ACC112 (cell line): ENCODE results near the gene CYTH1.

Experiments
- H2AFZ ChIP-seq: fragments of 200-600 bp; sonication (generic); one replicate; pipeline ENCODE4 v1.6.0; 2017; ENCODE audit warnings: antibody characterized with exemption, low read length; ENCODE audit not compliant: unreplicated experiment
- H3K27ac ChIP-seq: fragments of 200-600 bp; sonication (generic); 2 replicates; pipeline ENCODE4 v1.5.1; 2014; ENCODE audit warnings: low read depth, mild to moderate bottlenecking, antibody characterized with exemption, low read length, moderate library complexity
- H3K27me3 ChIP-seq: fragments of 200-600 bp; sonication (generic); 2 replicates; pipeline ENCODE4 v1.6.1; 2014; ENCODE audit warnings: mild to moderate bottlenecking, antibody characterized with exemption, low read length, moderate library complexity, mixed read lengths; ENCODE audit not compliant: insufficient read depth
- H3K36me3 ChIP-seq: fragments of 200-600 bp; sonication (generic); 2 replicates; pipeline ENCODE4 v1.6.1; 2016; ENCODE audit warnings: mild to moderate bottlenecking, antibody characterized with exemption, low read length, moderate library complexity, mixed read lengths; ENCODE audit not compliant: insufficient read depth
- H3K4me1 ChIP-seq: fragments of 200-600 bp; sonication (generic); one replicate; pipeline ENCODE4 v1.6.1; 2016; ENCODE audit warnings: low read length, mixed read lengths; ENCODE audit not compliant: insufficient read depth, unreplicated experiment, control insufficient read depth
- H3K4me3 ChIP-seq: fragments of 200-600 bp; sonication (generic); 2 replicates; pipeline ENCODE4 v1.5.1; 2014; ENCODE audit warnings: mild to moderate bottlenecking, low read depth, low read length
- H3K79me2 ChIP-seq: fragments of 200-600 bp; sonication (generic); one replicate; pipeline ENCODE4 v1.6.0; 2016; ENCODE audit warnings: low read length; ENCODE audit not compliant: control insufficient read depth, unreplicated experiment, insufficient read depth

The CYTH1 gene

GRCh38 chr17:78659546-78659945, 122.5 kb downstream of the CYTH1 start:
- no peaks in the 10 kb centered on the region for H3K36me3 ChIP-seq
- H3K27me3 ChIP-seq: no peaks in the 10 kb centered on the region
- H3K4me1 ChIP-seq: no peaks in the 10 kb centered on the region
- H3K79me2 ChIP-seq: no peaks in the 10 kb centered on the region
- H3K4me3 ChIP-seq: no peak overlapping the region
- no peak overlapping the region for H3K27ac ChIP-seq
- H2AFZ ChIP-seq: no peak overlapping the region

DNA sequence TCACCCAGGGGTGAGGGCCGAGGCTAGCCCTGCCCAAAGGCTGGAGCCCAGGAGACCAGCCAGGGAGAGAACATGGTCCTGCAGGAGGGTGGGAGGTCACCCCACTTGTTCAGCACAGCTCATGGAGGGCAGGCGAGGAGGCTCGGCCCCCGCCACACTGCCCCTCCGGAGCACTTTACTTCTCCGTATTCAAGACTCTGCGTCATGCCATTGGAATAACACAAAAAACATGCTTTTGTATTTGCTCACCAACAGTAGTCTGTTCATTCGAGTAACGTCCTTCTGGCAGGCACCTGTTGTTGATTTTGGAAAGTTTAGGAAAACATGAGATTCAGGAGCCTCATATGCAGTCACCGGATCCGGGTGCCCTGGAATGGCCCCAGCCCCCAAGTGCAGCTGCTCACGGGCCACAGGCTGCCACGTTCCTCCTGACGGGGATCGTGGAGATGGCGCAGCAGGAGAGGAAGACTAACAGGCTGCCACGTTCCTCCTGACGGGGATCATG, 123.7 kb downstream of the CYTH1 start:
- H3K79me2 ChIP-seq: no peaks in the 10 kb centered on the region
- no peak overlapping the region for H3K4me3 ChIP-seq
- H3K36me3 ChIP-seq: no peaks in the 10 kb centered on the region
- no peaks in the 10 kb centered on the region for H3K27me3 ChIP-seq
- H3K4me1 ChIP-seq: no peaks in the 10 kb centered on the region
- no peak overlapping the region for H3K27ac ChIP-seq
- H2AFZ ChIP-seq: no peak overlapping the region

- Histone ChIP-seq H2AFZ (no peak overlapping the region), H3K27ac (no peak overlapping the region), H3K27me3 (no peaks in the 10 kb centered on the region), H3K4me3 (no peak overlapping the region), H3K4me1 (peaks cover 6% of the 10 kb centered on the region), H3K79me2 (no peaks in the 10 kb centered on the region), H3K36me3 (no peaks in the 10 kb centered on the region)
Measured at GRCh38 chr17:78655251-78655940, 126.7 kb downstream of the CYTH1 start.

- H3K36me3 ChIP-seq: no peaks in the 10 kb centered on the region
- H3K79me2 ChIP-seq: no peaks in the 10 kb centered on the region
- peaks cover 6% of the 10 kb centered on the region for H3K4me1 ChIP-seq
- H3K27ac ChIP-seq: no peak overlapping the region
- H3K27me3 ChIP-seq: no peaks in the 10 kb centered on the region; the same call in 1 of the 2 replicates
- no peak overlapping the region for H2AFZ ChIP-seq
- no peak overlapping the region for H3K4me3 ChIP-seq
Measured at GRCh38 chr17:78654325-78654724, 127.7 kb downstream of the CYTH1 start.

GRCh38 chr17:78653382-78653781, 128.7 kb downstream of the CYTH1 start:
- Histone ChIP-seq H3K27ac (no peak overlapping the region), H3K27me3 (no peaks in the 10 kb centered on the region; the same call in 1 of the 2 replicates), H3K4me1 (peaks cover 6% of the 10 kb centered on the region), H3K79me2 (no peaks in the 10 kb centered on the region), H2AFZ (no peak overlapping the region), H3K4me3 (no peak overlapping the region), H3K36me3 (no peaks in the 10 kb centered on the region)

- Histone ChIP-seq H3K27ac (no peak overlapping the region), H3K79me2 (no peaks in the 10 kb centered on the region), H3K27me3 (no peaks in the 10 kb centered on the region; the same call in 1 of the 2 replicates), H3K36me3 (no peaks in the 10 kb centered on the region), H2AFZ (no peak overlapping the region), H3K4me3 (no peak overlapping the region), H3K4me1 (peaks cover 6% of the 10 kb centered on the region)
Measured at GRCh38 chr17:78652913-78653312, 129.2 kb downstream of the CYTH1 start.

DNA sequence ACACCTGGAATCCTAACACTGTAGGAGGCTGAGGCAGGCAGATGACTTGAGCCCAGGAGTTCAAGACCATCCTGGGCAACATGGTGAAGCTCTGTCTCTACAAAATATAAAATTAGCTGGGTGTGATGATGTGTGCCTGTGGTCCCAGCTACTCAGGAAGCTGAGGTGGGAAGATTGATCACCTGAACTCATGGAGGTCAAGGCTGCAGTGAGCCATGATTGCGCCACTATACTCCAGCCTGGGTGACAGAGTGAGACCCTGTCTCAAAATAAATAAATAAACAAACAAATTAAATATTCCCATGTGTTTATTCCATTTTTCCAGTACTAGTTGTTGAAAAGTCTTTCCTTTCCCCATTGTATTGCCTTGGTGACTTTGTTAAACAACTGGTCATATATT, 130.0 kb downstream of the CYTH1 start:
- peaks cover 6% of the 10 kb centered on the region for H3K4me1 ChIP-seq
- no peak overlapping the region for H2AFZ ChIP-seq
- H3K27ac ChIP-seq: no peak overlapping the region
- no peaks in the 10 kb centered on the region; the same call in 1 of the 2 replicates for H3K27me3 ChIP-seq
- no peaks in the 10 kb centered on the region for H3K79me2 ChIP-seq
- no peaks in the 10 kb centered on the region for H3K36me3 ChIP-seq
- no peak overlapping the region for H3K4me3 ChIP-seq

DNA sequence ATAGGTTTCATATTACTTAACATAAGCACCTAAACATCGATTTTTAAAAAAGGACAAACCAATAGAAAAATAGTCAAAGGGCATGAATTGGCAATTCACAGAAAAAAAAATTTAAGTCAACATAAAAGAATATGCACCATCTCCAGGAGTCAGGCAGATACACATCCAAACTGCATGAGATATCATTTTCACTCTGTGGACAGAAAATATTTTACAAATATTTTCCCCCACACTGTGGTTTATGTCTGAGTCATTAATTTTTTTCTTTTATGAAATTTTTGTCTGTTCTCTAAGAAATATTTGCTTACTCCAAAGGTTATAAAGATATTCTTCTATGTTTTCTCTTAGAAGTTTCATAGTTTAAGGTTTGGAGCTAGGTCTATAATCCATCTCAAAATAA, 130.5 kb downstream of the CYTH1 start:
- no peak overlapping the region for H2AFZ ChIP-seq
- peaks cover 6% of the 10 kb centered on the region for H3K4me1 ChIP-seq
- no peak overlapping the region for H3K4me3 ChIP-seq
- no peaks in the 10 kb centered on the region for H3K36me3 ChIP-seq
- H3K27me3 ChIP-seq: no peaks in the 10 kb centered on the region; the same call in 1 of the 2 replicates
- no peaks in the 10 kb centered on the region for H3K79me2 ChIP-seq
- H3K27ac ChIP-seq: no peak overlapping the region

GRCh38 chr17:78650093-78650715, 131.9 kb downstream of the CYTH1 start:
- Histone ChIP-seq H3K27ac (no peak overlapping the region), H2AFZ (no peak overlapping the region), H3K27me3 (no peaks in the 10 kb centered on the region; the same call in 1 of the 2 replicates), H3K4me3 (no peak overlapping the region), H3K36me3 (no peaks in the 10 kb centered on the region), H3K4me1 (peaks cover 8% of the 10 kb centered on the region), H3K79me2 (no peaks in the 10 kb centered on the region)

DNA sequence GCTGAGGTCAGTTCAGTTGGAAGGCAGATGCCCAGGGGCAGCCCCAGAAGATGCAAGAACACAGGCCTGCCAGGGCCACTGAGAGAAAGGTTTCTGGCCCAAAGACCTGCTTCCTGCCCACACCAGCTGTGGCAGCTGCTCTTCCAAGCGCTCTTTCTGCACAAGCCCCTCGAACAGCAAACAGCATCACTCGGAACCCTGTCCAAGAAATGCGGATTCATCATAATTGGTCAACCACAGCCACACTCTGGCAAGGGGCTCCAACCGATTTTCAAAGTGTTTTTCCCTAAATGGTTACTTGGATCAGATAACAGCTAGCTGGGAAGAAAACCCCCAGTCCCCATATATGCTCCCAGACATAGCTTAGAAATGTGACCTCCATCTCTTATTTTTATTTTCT, 133.8 kb downstream of the CYTH1 start:
- no peak overlapping the region for H2AFZ ChIP-seq
- H3K27ac ChIP-seq: no peak overlapping the region
- H3K79me2 ChIP-seq: no peaks in the 10 kb centered on the region
- H3K36me3 ChIP-seq: no peaks in the 10 kb centered on the region
- peaks cover 8% of the 10 kb centered on the region for H3K4me1 ChIP-seq
- no peak overlapping the region for H3K4me3 ChIP-seq
- H3K27me3 ChIP-seq: no peaks in the 10 kb centered on the region; the same call in 1 of the 2 replicates

GRCh38 chr17:78647032-78647431, 135.0 kb downstream of the CYTH1 start:
- Histone ChIP-seq H3K36me3 (no peaks in the 10 kb centered on the region), H3K27ac (no peak overlapping the region), H2AFZ (no peak overlapping the region), H3K4me1 (peaks cover 8% of the 10 kb centered on the region), H3K4me3 (no peak overlapping the region), H3K79me2 (no peaks in the 10 kb centered on the region), H3K27me3 (no peaks in the 10 kb centered on the region; the same call in 1 of the 2 replicates)
